NCI-H128 (cell line): Measurements from ENCODE around the gene OLA1.

ENCODE experiments used
- DNase-seq: peaks from one replicate; lab custom pipeline; 2025; ENCODE audit not compliant: unreplicated experiment; lab: John Stamatoyannopoulos, UW

Gene OLA1

GRCh38 chr2:174070281-174070680 is 178.1 kb downstream of the OLA1 start:
- DNase-seq = no peak

GRCh38 chr2:174067815-174068214 is 180.5 kb downstream of the OLA1 start:
- no peak for DNase-seq

GRCh38 chr2:174066871-174067270 is 181.5 kb downstream of the OLA1 start:
- no peak for DNase-seq

- DNase-seq = no peak
Observed at GRCh38 chr2:174063492-174064092, 184.7 kb downstream of the OLA1 start.

- DNase-seq = no peak
Observed at GRCh38 chr2:174062934-174063333, 185.4 kb downstream of the OLA1 start.

GRCh38 chr2:174059884-174060244 is 188.5 kb downstream of the OLA1 start:
- DNase-seq = no peak

- no peak for DNase-seq
Observed at GRCh38 chr2:174059178-174059883, 189.0 kb downstream of the OLA1 start.

GRCh38 chr2:174058456-174058855 is 189.9 kb downstream of the OLA1 start:
- no peak for DNase-seq

- DNase-seq = no peak
Observed at GRCh38 chr2:174058026-174058425, 190.3 kb downstream of the OLA1 start.

- DNase-seq = no peak
Observed at GRCh38 chr2:174054926-174055325, 193.4 kb downstream of the OLA1 start.

GRCh38 chr2:174053355-174054151 is 194.8 kb downstream of the OLA1 start:
- DNase-seq = no peak

GRCh38 chr2:174052584-174052976 is 195.8 kb downstream of the OLA1 start:
- DNase-seq = no peak

GRCh38 chr2:174051741-174052583 is 196.4 kb downstream of the OLA1 start:
- DNase-seq = no peak

GRCh38 chr2:174051068-174051467 is 197.3 kb downstream of the OLA1 start:
- DNase-seq = no peak

GRCh38 chr2:174049895-174050294 is 198.4 kb downstream of the OLA1 start:
- no peak for DNase-seq

GRCh38 chr2:174048243-174048642 is 200.1 kb downstream of the OLA1 start:
- DNase-seq = no peak

GRCh38 chr2:174047746-174048145 is 200.6 kb downstream of the OLA1 start:
- no peak for DNase-seq

- DNase-seq = no peak
Observed at GRCh38 chr2:174046172-174046571, 202.2 kb downstream of the OLA1 start.

- no peak for DNase-seq
Observed at GRCh38 chr2:174044556-174044955, 203.8 kb downstream of the OLA1 start.

GRCh38 chr2:174040417-174040701 is 208.0 kb downstream of the OLA1 start:
- no peak for DNase-seq
